GM23248 (cell line): ENCODE results near the gene GNAL. TPM values are rescaled to one million over a fixed set of nuclear protein-coding genes. Genes with fewer than 3 reads are reported as not detected.

ENCODE experiments used
- DNase-seq: peaks from one replicate; pipeline ENCODE4 v3.0.0-alpha.2; 2015
- H2AFZ ChIP-seq: fragments of 200-600 bp; sonication (generic); 2 replicates; pipeline ENCODE4 v1.6.1; 2016; ENCODE audit warnings: antibody characterized with exemption
- H3F3A ChIP-seq: fragments of 200-600 bp; sonication (generic); 2 replicates; pipeline ENCODE4 v1.6.1; 2016; ENCODE audit warnings: mild to moderate bottlenecking, antibody characterized with exemption, mixed run types; ENCODE audit not compliant: insufficient read depth
- H3K27ac ChIP-seq: fragments of 200-600 bp; sonication (generic); 2 replicates; pipeline ENCODE4 v1.5.1; 2016; ENCODE audit warnings: mild to moderate bottlenecking
- H3K27me3 ChIP-seq: fragments of 200-600 bp; sonication (generic); replicated peaks from 2 replicates; pipeline ENCODE4 v1.6.1; 2016; ENCODE audit warnings: mild to moderate bottlenecking; ENCODE audit not compliant: insufficient read depth
- H3K36me3 ChIP-seq: fragments of 200-600 bp; sonication (generic); 2 replicates; pipeline ENCODE4 v1.6.1; 2016; ENCODE audit warnings: low read depth, mild to moderate bottlenecking
- H3K4me1 ChIP-seq: fragments of 200-600 bp; sonication (generic); 2 replicates; pipeline ENCODE4 v1.6.1; 2016; ENCODE audit warnings: mild to moderate bottlenecking; ENCODE audit not compliant: insufficient read depth
- H3K4me2 ChIP-seq: fragments of 200-600 bp; sonication (generic); one replicate; pipeline ENCODE4 v1.6.1; 2016; ENCODE audit warnings: mild to moderate bottlenecking; ENCODE audit not compliant: unreplicated experiment
- H3K4me3 ChIP-seq: fragments of 200-600 bp; sonication (generic); 2 replicates; pipeline ENCODE4 v1.5.1; 2016; ENCODE audit warnings: mild to moderate bottlenecking
- H3K79me2 ChIP-seq: fragments of 200-600 bp; sonication (generic); 2 replicates; pipeline ENCODE4 v1.6.1; 2016; ENCODE audit warnings: mild to moderate bottlenecking; ENCODE audit not compliant: insufficient read depth
- H3K9ac ChIP-seq: fragments of 200-600 bp; sonication (generic); 2 replicates; pipeline ENCODE4 v1.6.1; 2016; ENCODE audit warnings: mild to moderate bottlenecking
- H3K9me2 ChIP-seq: fragments of 200-600 bp; sonication (generic); 2 replicates; pipeline ENCODE4 v1.6.1; 2016; ENCODE audit warnings: mixed run types, mild to moderate bottlenecking, moderate library complexity; ENCODE audit not compliant: insufficient read depth
- H3K9me3 ChIP-seq: fragments of 200-600 bp; sonication (generic); one replicate; pipeline ENCODE4 v1.6.1; 2017; ENCODE audit warnings: low read depth
- H4K20me1 ChIP-seq: fragments of 200-600 bp; sonication (generic); 2 replicates; pipeline ENCODE4 v1.6.0; 2016; ENCODE audit not compliant: insufficient read depth
- EZH2 ChIP-seq: fragments of 200-600 bp; sonication (generic); IDR thresholded peaks from 2 replicates; pipeline ENCODE4 v1.6.1; 2018; ENCODE audit warnings: antibody characterized with exemption, mild to moderate bottlenecking; ENCODE audit not compliant: insufficient read depth, poor library complexity, severe bottlenecking
- EZH2phosphoT487 ChIP-seq: fragments of 200-600 bp; sonication (generic); IDR thresholded peaks from 2 replicates; pipeline ENCODE4 v1.6.1; 2018; ENCODE audit warnings: antibody characterized with exemption, moderate library complexity, mild to moderate bottlenecking, low read depth; ENCODE audit not compliant: insufficient read depth
- WGBS, 2 experiments: methylation state at CpG; one replicate each; pipeline ENCODE4 v1.1.6; 2015 to 2017; ENCODE audit warnings: low lambda C conversion rate in 2 of 2, low coverage in 1 of 2; ENCODE audit errors: missing lambda C conversion rate in 2 of 2; 5-methylcytosine and 5-hydroxymethylcytosine counted together
- in situ Hi-C: fragments of 300-500 bp; cut with MboI; formaldehyde crosslinking; loops from 2 replicates; pipeline ENCODE4 v1.15.0; 2020
- polyA plus RNA-seq: library from polyadenylated mRNA; unstranded; fragments of >200 nt; fragmentation: Nextera tagmentation; extraction: Ambion mirVana; gene quantifications from 2 replicates; pipeline ENCODE4 v1.2.1, GENCODE V29; 2016
- total RNA-seq: library from RNA; depleted of rRNA; stranded (reverse); fragments of >200 nt; shearing (Covaris generic); gene quantifications from 2 replicates; pipeline ENCODE4 v1.2.3, GENCODE V29; 2014

GNAL gene
- total and polyA plus RNA-seq, 2 experiments from 2014 or later = 0.19 to 3.0 TPM

DNA sequence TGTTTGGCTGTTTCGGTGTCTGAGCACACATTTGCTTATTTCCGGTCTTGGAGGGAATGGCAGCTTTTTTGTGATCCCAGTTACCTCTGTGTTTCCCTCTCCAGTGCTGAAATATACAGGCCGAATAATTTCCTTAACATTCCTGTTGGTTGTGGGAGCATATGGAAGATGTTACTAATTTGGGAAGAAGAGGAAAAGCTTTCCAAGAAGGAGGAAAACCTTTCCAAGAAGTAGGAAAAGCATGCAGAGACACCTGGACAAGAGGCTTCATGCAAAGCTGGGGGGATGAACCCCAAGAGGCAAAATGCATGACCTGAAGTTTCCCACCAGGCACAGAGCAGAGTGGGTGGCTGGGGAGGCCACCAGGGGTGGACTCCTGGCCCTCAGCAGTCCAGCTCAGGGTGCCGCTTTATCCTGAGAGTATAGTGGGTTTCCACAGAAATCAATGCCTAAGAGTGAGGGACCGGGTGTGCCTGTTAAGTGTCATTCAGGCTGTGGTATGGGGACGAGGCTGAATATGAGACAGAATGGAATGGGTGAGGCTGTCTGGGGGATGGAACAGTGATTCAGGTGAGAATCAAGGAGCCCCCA lies 25.5 kb upstream of the GNAL start:
- no peak for TF ChIP-seq EZH2
- TF ChIP-seq EZH2phosphoT487 = no peak
- peaks cover 38% of the 10 kb centered on the region for H3K27me3 ChIP-seq
- no peak overlapping the region for H3K4me2 ChIP-seq
- no peaks in the 10 kb centered on the region for H3K79me2 ChIP-seq
- H4K20me1 ChIP-seq = no peaks in the 10 kb centered on the region
- in situ Hi-C loops = no loop called here
- DNase-seq = no peak
- H3K9me3 ChIP-seq = no peaks in the 10 kb centered on the region
- no peak overlapping the region for H2AFZ ChIP-seq
- H3F3A ChIP-seq = no peaks in the 10 kb centered on the region
- H3K9me2 ChIP-seq = no peaks in the 10 kb centered on the region
- no peak overlapping the region for H3K9ac ChIP-seq
- 36 to 40% methylated on average over 6 of the region's 6 CpGs for WGBS, 2 experiments
- no peaks in the 10 kb centered on the region for H3K36me3 ChIP-seq
- H3K4me1 ChIP-seq = no peaks in the 10 kb centered on the region
- H3K4me3 ChIP-seq = no peak overlapping the region
- no peak overlapping the region for H3K27ac ChIP-seq

DNA sequence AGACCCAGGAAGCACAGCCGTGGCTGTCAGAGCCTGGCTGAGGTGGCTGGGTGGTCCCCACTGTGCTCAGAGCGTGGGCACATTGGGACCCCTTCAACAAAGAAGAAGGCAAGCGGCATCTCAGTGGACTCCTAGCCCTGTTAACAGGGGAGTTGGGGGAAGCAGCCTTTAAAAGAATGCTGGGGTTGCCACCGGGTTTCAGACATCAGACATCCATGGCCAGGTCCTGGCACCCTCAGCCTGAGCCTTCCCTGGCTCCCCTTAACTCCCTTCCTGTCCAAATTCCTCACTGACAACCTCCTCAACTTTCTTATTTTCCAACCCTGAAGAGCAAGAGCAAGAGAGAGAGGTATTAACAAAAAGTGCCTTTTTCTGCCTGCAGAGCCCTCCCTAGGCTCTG lies 24.8 kb upstream of the GNAL start:
- WGBS, 2 experiments = 25 to 27% methylated on average over 4 of the region's 4 CpGs
- no peaks in the 10 kb centered on the region for H4K20me1 ChIP-seq
- H3K27me3 ChIP-seq = peaks cover 38% of the 10 kb centered on the region
- H3F3A ChIP-seq = no peaks in the 10 kb centered on the region
- no peak overlapping the region for H3K4me3 ChIP-seq
- H3K9me2 ChIP-seq = no peaks in the 10 kb centered on the region
- TF ChIP-seq EZH2 (no peak), EZH2phosphoT487 (no peak)
- DNase-seq = no peak
- H3K79me2 ChIP-seq = no peaks in the 10 kb centered on the region
- no peak overlapping the region for H2AFZ ChIP-seq
- no peak overlapping the region for H3K4me2 ChIP-seq
- in situ Hi-C loops = no loop called here
- no peaks in the 10 kb centered on the region for H3K9me3 ChIP-seq
- H3K27ac ChIP-seq = no peak overlapping the region
- H3K4me1 ChIP-seq = no peaks in the 10 kb centered on the region
- no peak overlapping the region for H3K9ac ChIP-seq
- H3K36me3 ChIP-seq = no peaks in the 10 kb centered on the region

DNA sequence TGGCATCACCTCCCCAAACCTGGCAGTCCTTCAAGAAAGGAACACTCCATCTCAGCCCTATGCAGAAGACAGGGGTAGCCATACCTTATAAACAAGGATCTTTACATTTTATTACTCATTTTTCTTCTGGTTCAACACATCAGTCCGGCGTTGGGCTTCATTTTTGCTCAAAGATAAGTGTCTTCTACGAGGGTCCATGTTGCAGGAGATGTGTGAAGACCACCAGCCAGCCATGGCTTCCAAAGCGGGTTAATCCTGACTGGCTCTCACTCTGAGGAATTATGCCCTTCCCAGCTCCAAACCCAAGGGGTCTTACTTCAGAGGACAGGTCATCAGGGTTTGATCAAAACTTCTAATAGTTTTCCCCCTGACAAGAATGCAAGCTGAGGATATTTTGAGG lies 23.9 kb upstream of the GNAL start:
- Histone ChIP-seq H3K27ac (no peak overlapping the region), H4K20me1 (no peaks in the 10 kb centered on the region), H3K27me3 (peaks cover 31% of the 10 kb centered on the region), H3F3A (no peaks in the 10 kb centered on the region), H3K9me3 (no peaks in the 10 kb centered on the region), H3K4me2 (no peak overlapping the region), H3K9ac (no peak overlapping the region), H3K79me2 (no peaks in the 10 kb centered on the region), H2AFZ (no peak overlapping the region), H3K9me2 (no peaks in the 10 kb centered on the region), H3K36me3 (no peaks in the 10 kb centered on the region), H3K4me3 (no peak overlapping the region), H3K4me1 (no peaks in the 10 kb centered on the region)
- TF ChIP-seq EZH2phosphoT487 (no peak), EZH2 (no peak)
- no peak for DNase-seq
- in situ Hi-C loops = no loop called here
- WGBS, 2 experiments = 16 to 21% methylated on average over 4 of the region's 4 CpGs

DNA sequence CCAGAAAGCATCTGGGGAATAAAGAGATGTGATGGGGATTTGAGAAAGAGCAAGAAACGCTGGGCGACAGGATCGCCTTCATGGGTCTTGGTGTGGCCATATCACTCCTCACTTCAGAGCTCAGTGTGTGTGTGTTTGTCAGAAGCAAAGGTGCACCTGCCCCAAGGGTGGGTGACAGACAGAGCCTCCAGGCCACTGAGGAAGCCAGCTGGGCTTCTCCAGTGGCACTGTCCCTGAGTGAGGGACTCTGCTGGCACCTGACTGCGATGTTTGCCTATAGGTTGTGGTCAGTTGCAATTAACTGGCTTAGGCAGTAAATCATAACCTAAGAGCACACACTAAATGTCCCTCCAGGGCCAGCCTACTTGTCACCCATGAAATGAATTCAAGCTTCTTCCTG lies 23.5 kb upstream of the GNAL start:
- H4K20me1 ChIP-seq = no peaks in the 10 kb centered on the region
- TF ChIP-seq EZH2 = no peak
- no peak for TF ChIP-seq EZH2phosphoT487
- H3K9me3 ChIP-seq = no peaks in the 10 kb centered on the region
- H3K27me3 ChIP-seq = peaks cover 30% of the 10 kb centered on the region
- no peaks in the 10 kb centered on the region for H3K4me1 ChIP-seq
- no peaks in the 10 kb centered on the region for H3K36me3 ChIP-seq
- no peak overlapping the region for H2AFZ ChIP-seq
- no peak overlapping the region for H3K27ac ChIP-seq
- no peak overlapping the region for H3K4me3 ChIP-seq
- no peak overlapping the region for H3K4me2 ChIP-seq
- no peak overlapping the region for H3K9ac ChIP-seq
- H3K79me2 ChIP-seq = no peaks in the 10 kb centered on the region
- 74 to 75% methylated on average over 4 of the region's 4 CpGs for whole genome bisulfite sequencing, 2 experiments
- no peaks in the 10 kb centered on the region for H3K9me2 ChIP-seq
- H3F3A ChIP-seq = no peaks in the 10 kb centered on the region
- DNase-seq = no peak
- in situ Hi-C loops = no loop called here

DNA sequence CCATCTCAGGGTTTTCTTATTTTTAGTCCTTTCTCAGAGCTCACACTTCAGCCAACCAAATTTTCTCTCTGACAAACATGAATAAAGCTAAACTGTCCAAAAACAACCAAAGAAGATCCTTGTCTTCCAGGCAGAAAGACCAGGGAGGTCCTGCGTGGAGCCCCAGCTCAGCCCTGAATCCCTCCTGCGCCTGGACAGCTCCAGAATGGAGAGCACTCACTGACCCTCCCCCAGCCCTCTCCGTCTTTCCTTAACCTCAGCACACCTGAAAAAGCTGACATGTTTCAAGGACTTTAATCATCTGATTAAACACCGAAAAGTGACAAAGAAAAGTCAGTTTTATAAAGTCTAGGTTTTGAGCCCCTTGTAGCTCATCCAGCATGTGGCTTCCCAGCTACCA lies 22.9 kb upstream of the GNAL start:
- WGBS, 2 experiments = 33 to 43% methylated on average over 4 of the region's 4 CpGs
- H3K27me3 ChIP-seq = peaks cover 30% of the 10 kb centered on the region
- no peaks in the 10 kb centered on the region for H3K36me3 ChIP-seq
- H4K20me1 ChIP-seq = no peaks in the 10 kb centered on the region
- TF ChIP-seq EZH2 (no peak), EZH2phosphoT487 (no peak)
- H3K27ac ChIP-seq = no peak overlapping the region
- H3K4me3 ChIP-seq = no peak overlapping the region
- no peaks in the 10 kb centered on the region for H3F3A ChIP-seq
- no peak overlapping the region for H2AFZ ChIP-seq
- H3K4me1 ChIP-seq = no peaks in the 10 kb centered on the region
- no peak overlapping the region for H3K9ac ChIP-seq
- no peak overlapping the region for H3K4me2 ChIP-seq
- in situ Hi-C loops = no loop called here
- no peaks in the 10 kb centered on the region for H3K9me3 ChIP-seq
- no peak for DNase-seq
- H3K79me2 ChIP-seq = no peaks in the 10 kb centered on the region
- H3K9me2 ChIP-seq = no peaks in the 10 kb centered on the region
